GM19099 (cell line): ENCODE data around the gene SIAE.

Experiments
- POLR2A ChIP-seq: IDR thresholded peaks from 3 replicates; pipeline ENCODE4 v1.6.1; 2011; ENCODE audit warnings: low read depth; ENCODE audit not compliant: insufficient read length; ENCODE audit errors: extremely low read depth

SIAE gene

GRCh38 chr11:124622531-124623451 lies 50.7 kb downstream of the SIAE start, which contains the start of gene TBRG1:
TBRG1 (plus strand) TSS chr11:124622864; CDS start chr11:124623084, 220 bp downstream.
- TF ChIP-seq POLR2A, result peak; percentile 96

GRCh38 chr11:124618863-124619262 lies 54.7 kb downstream of the SIAE start:
- TF ChIP-seq POLR2A, result no peak

GRCh38 chr11:124612567-124613246 lies 60.8 kb downstream of the SIAE start:
- no peak for TF ChIP-seq POLR2A

- TF ChIP-seq POLR2A, result no peak
Measured at GRCh38 chr11:124612045-124612444, 61.5 kb downstream of the SIAE start.

- no peak for TF ChIP-seq POLR2A
Measured at GRCh38 chr11:124611064-124611463, 62.5 kb downstream of the SIAE start, which contains the start of gene PANX3. PANX3 (plus strand) TSS chr11:124611428; CDS start chr11:124611557, 129 bp downstream.

GRCh38 chr11:124610295-124610694 lies 63.2 kb downstream of the SIAE start:
- TF ChIP-seq POLR2A, result no peak

GRCh38 chr11:124608147-124608546 lies 65.4 kb downstream of the SIAE start:
- TF ChIP-seq POLR2A, result no peak

GRCh38 chr11:124605719-124606118 lies 67.8 kb downstream of the SIAE start:
- TF ChIP-seq POLR2A, result no peak

GRCh38 chr11:124602193-124602592 lies 71.3 kb downstream of the SIAE start:
- no peak for TF ChIP-seq POLR2A

- TF ChIP-seq POLR2A, result no peak
Measured at GRCh38 chr11:124600621-124601320, 72.8 kb downstream of the SIAE start.

- no peak for TF ChIP-seq POLR2A
Measured at GRCh38 chr11:124597626-124598025, 75.9 kb downstream of the SIAE start.

GRCh38 chr11:124595302-124595701 lies 78.2 kb downstream of the SIAE start:
- TF ChIP-seq POLR2A, result no peak

- no peak for TF ChIP-seq POLR2A
Measured at GRCh38 chr11:124592627-124593026, 80.9 kb downstream of the SIAE start.

GRCh38 chr11:124591430-124591829 lies 82.1 kb downstream of the SIAE start:
- no peak for TF ChIP-seq POLR2A

- no peak for TF ChIP-seq POLR2A
Measured at GRCh38 chr11:124586238-124586860, 87.2 kb downstream of the SIAE start.
